ENCODE data around the gene MYL10. TPM values are rescaled to one million over a fixed set of nuclear protein-coding genes. Genes with fewer than 3 reads are reported as not detected.

MYL10 gene
- total and polyA plus RNA-seq, 2 experiments from 2014 or later: not detected

DNA sequence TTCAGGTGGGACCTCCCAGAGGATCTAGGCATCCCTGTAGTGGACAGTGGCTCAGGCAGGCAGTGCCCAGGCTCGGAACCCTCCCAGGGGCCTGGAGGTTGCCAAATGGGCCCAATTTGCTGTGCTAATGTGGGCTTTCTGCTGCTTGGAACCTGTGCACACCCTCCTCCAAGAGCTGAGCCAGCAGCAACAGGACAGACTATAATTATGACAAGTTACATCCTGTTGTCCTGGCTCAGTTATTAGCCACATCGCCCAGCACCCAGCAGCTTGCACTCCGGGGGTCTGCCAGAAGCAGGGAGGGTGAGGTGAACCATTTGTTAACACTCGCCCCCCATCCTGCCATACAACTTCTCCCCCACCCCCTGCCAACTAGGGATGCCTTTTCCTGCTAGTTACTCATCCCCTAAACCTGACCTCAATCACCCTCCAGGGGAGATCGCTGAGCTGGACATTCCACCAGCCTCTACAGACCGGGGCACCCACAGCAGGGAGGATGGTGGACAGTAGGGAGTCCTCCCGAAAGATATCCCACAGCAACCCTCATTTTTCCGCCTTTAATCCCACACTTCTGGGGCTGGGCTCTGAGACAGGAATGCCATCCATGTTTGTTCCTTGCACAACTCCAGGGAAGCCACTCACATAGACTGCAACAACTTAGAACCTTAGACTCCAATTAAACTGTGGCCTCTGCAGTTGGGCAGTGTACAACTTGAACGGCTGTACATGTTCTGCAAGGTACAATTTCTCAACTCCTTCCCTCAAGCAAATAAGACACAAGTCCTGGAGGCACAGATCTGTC is 7.9 kb upstream of the MYL10 start:
- Histone ChIP-seq H3K27me3 (replicated peaks; ENCODE audit: insufficient read depth) (no peaks in the 10 kb centered on the region; the same call in 1 of the 2 replicates), H4K20me1 (ENCODE audit: insufficient read depth) (no peaks in the 10 kb centered on the region), H3K9me3 (ENCODE audit: low read depth) (no peaks in the 10 kb centered on the region), H3K4me3 (no peak overlapping the region), H3K79me2 (ENCODE audit: insufficient read depth) (no peaks in the 10 kb centered on the region), H3K36me3 (ENCODE audit: low read depth) (no peaks in the 10 kb centered on the region), H3K9me2 (ENCODE audit: insufficient read depth) (no peaks in the 10 kb centered on the region), H3K9ac (no peak overlapping the region), H3K4me1 (ENCODE audit: insufficient read depth) (no peaks in the 10 kb centered on the region), H2AFZ (no peak overlapping the region), H3K4me2 (ENCODE audit: unreplicated experiment) (no peak overlapping the region), H3K27ac (no peak overlapping the region), H3F3A (ENCODE audit: insufficient read depth) (no peaks in the 10 kb centered on the region)
- DNase-seq: no peak
- in situ Hi-C loops (cut with MboI): no loop called here
- no peak for TF ChIP-seq EZH2 (IDR thresholded peaks at IDR 0.05; ENCODE audit: insufficient read depth, poor library complexity, severe bottlenecking)
- no peak for TF ChIP-seq EZH2phosphoT487 (IDR thresholded peaks at IDR 0.05; ENCODE audit: insufficient read depth, low read depth)
- WGBS, 2 experiments (ENCODE audit: low coverage in 1 of 2, low lambda C conversion rate in 2 of 2, missing lambda C conversion rate in 2 of 2): 55 to 60% methylated on average over 9 of the region's 9 CpGs

- Histone ChIP-seq H3K9ac (no peak overlapping the region), H3K4me2 (ENCODE audit: unreplicated experiment) (no peak overlapping the region), H2AFZ (no peak overlapping the region), H3K27me3 (replicated peaks; ENCODE audit: insufficient read depth) (no peaks in the 10 kb centered on the region; the same call in 1 of the 2 replicates), H3K79me2 (ENCODE audit: insufficient read depth) (no peaks in the 10 kb centered on the region), H3K9me2 (ENCODE audit: insufficient read depth) (no peaks in the 10 kb centered on the region), H3K9me3 (ENCODE audit: low read depth) (no peaks in the 10 kb centered on the region), H3K27ac (no peak overlapping the region), H3K4me3 (no peak overlapping the region), H3K4me1 (ENCODE audit: insufficient read depth) (peaks cover 8% of the 10 kb centered on the region), H4K20me1 (ENCODE audit: insufficient read depth) (no peaks in the 10 kb centered on the region), H3F3A (ENCODE audit: insufficient read depth) (no peaks in the 10 kb centered on the region), H3K36me3 (ENCODE audit: low read depth) (no peaks in the 10 kb centered on the region)
- TF ChIP-seq EZH2 (IDR thresholded peaks at IDR 0.05; ENCODE audit: insufficient read depth, poor library complexity, severe bottlenecking) (no peak), EZH2phosphoT487 (IDR thresholded peaks at IDR 0.05; ENCODE audit: insufficient read depth, low read depth) (no peak)
- no peak for DNase-seq
- 75 to 81% methylated on average over 2 of the region's 2 CpGs for WGBS, 2 experiments (ENCODE audit: low coverage in 1 of 2, low lambda C conversion rate in 2 of 2, missing lambda C conversion rate in 2 of 2)
- in situ Hi-C loops (cut with MboI): no loop called here
Measured at GRCh38 chr7:101635484-101635883, 6.4 kb upstream of the MYL10 start.

DNA sequence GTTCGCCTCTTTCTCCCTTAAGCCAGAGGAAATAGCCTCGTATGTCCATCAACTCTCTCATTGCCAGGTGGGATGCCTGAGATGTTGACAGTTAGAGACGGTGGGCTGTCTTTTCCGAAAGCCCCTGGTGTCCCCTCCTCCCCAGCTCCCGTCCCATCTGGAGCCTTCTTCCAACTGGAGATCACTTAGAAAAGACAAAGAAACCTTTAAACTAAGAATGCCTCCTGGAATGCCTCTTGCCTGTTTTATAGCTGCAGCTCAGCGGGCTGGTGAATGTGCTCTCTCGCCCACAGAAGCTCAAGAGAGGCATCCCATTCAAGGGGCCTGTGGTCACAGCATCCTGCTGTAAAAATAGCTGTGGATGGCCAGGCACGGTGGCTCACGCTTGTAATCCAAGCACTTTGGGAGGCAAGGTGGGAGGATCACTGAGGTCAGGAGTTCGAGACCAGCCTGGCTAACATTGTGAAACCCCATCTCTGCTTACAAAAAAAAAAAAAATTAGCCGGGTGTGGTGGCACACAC is 5.2 kb upstream of the MYL10 start:
- no peak overlapping the region for H3K9ac ChIP-seq
- no peaks in the 10 kb centered on the region for H3K79me2 ChIP-seq (ENCODE audit: insufficient read depth)
- no peaks in the 10 kb centered on the region; the same call in 1 of the 2 replicates for H3K27me3 ChIP-seq (replicated peaks; ENCODE audit: insufficient read depth)
- H3F3A ChIP-seq (ENCODE audit: insufficient read depth): no peaks in the 10 kb centered on the region
- no peak for TF ChIP-seq EZH2phosphoT487 (IDR thresholded peaks at IDR 0.05; ENCODE audit: insufficient read depth, low read depth)
- TF ChIP-seq EZH2 (IDR thresholded peaks at IDR 0.05; ENCODE audit: insufficient read depth, poor library complexity, severe bottlenecking): no peak
- no peaks in the 10 kb centered on the region for H3K36me3 ChIP-seq (ENCODE audit: low read depth)
- H3K9me2 ChIP-seq (ENCODE audit: insufficient read depth): no peaks in the 10 kb centered on the region
- H3K9me3 ChIP-seq (ENCODE audit: low read depth): no peaks in the 10 kb centered on the region
- no peak overlapping the region for H3K4me2 ChIP-seq (ENCODE audit: unreplicated experiment)
- H4K20me1 ChIP-seq (ENCODE audit: insufficient read depth): no peaks in the 10 kb centered on the region
- DNase-seq: no peak
- in situ Hi-C loops (cut with MboI): no loop called here
- H3K4me3 ChIP-seq: no peak overlapping the region
- no peak overlapping the region for H2AFZ ChIP-seq
- H3K27ac ChIP-seq: no peak overlapping the region
- 71 to 73% methylated on average over 11 of the region's 11 CpGs for WGBS, 2 experiments (ENCODE audit: low coverage in 1 of 2, low lambda C conversion rate in 2 of 2, missing lambda C conversion rate in 2 of 2)
- peaks cover 10% of the 10 kb centered on the region for H3K4me1 ChIP-seq (ENCODE audit: insufficient read depth)

GRCh38 chr7:101633511-101633910 is 4.4 kb upstream of the MYL10 start:
- Histone ChIP-seq H3K27ac (no peak overlapping the region), H4K20me1 (ENCODE audit: insufficient read depth) (no peaks in the 10 kb centered on the region), H3K4me1 (ENCODE audit: insufficient read depth) (peaks cover 10% of the 10 kb centered on the region), H3K9ac (no peak overlapping the region), H3K36me3 (ENCODE audit: low read depth) (no peaks in the 10 kb centered on the region), H3F3A (ENCODE audit: insufficient read depth) (no peaks in the 10 kb centered on the region), H3K9me2 (ENCODE audit: insufficient read depth) (no peaks in the 10 kb centered on the region), H3K4me2 (ENCODE audit: unreplicated experiment) (no peak overlapping the region), H3K4me3 (no peak overlapping the region), H2AFZ (no peak overlapping the region), H3K9me3 (ENCODE audit: low read depth) (no peaks in the 10 kb centered on the region), H3K27me3 (replicated peaks; ENCODE audit: insufficient read depth) (no peaks in the 10 kb centered on the region; the same call in 1 of the 2 replicates), H3K79me2 (ENCODE audit: insufficient read depth) (no peaks in the 10 kb centered on the region)
- no peak for TF ChIP-seq EZH2phosphoT487 (IDR thresholded peaks at IDR 0.05; ENCODE audit: insufficient read depth, low read depth)
- in situ Hi-C loops (cut with MboI): no loop called here
- no peak for DNase-seq
- 38 to 53% methylated on average over 6 of the region's 6 CpGs for WGBS, 2 experiments (ENCODE audit: low coverage in 1 of 2, low lambda C conversion rate in 2 of 2, missing lambda C conversion rate in 2 of 2)

Data from GM23248 (cell line).